Stomach (tissue), 9 donors: ENCODE measurements around the gene CXCL10. TPM values are rescaled to one million over a fixed set of nuclear protein-coding genes. Genes with fewer than 3 reads are reported as not detected.

Source experiments
- DNase-seq, 2 donors: peaks; one replicate each; pipeline versions ENCODE4 v3.0.0 to v3.0.0-alpha.2; 2013 to 2019
- H3K27ac ChIP-seq, 5 donors: fragments of 200-600 bp in 4 of 5; sonication (generic) in 4 of 5; one replicate each; pipeline ENCODE4 v1.5.1; 2013 to 2019; ENCODE audit warnings: mild to moderate bottlenecking in 1 of 5, moderate library complexity in 1 of 5
- H3K27me3 ChIP-seq, 3 donors: fragments of 200-600 bp; sonication (generic); one replicate each; pipeline ENCODE4 v1.5.1; 2017 to 2019; ENCODE audit warnings: mixed run types in 1 of 3
- H3K36me3 ChIP-seq, 4 donors: fragments of 200-600 bp; sonication (generic); 1 replicate in 3 of 4; 2 replicates in 1 of 4; pipeline ENCODE4 v1.5.1; 2016 to 2019
- H3K4me1 ChIP-seq, 4 donors: fragments of 200-600 bp; sonication (generic); one replicate each; pipeline ENCODE4 v1.5.1; 2016 to 2019
- H3K4me3 ChIP-seq, 4 donors: fragments of 200-600 bp; sonication (generic) in 3 of 4; one replicate each; pipeline ENCODE4 v1.5.1; 2016 to 2019; ENCODE audit warnings: mild to moderate bottlenecking in 1 of 4
- H3K9me3 ChIP-seq, 4 donors: fragments of 200-600 bp; sonication (generic); one replicate each; pipeline ENCODE4 v1.5.1; 2016 to 2019
- EP300 ChIP-seq: sonication (generic); formaldehyde crosslinking; IDR thresholded peaks from one replicate; pipeline ENCODE4 v1.6.1; 2017; ENCODE audit warnings: antibody characterized with exemption
- POLR2A ChIP-seq, 4 donors: fragments of 450-650 bp; IDR thresholded peaks; one replicate each; pipeline ENCODE4 v1.6.1; 2016; ENCODE audit warnings: antibody characterized with exemption in 4 of 4, control low read depth in 2 of 4, mild to moderate bottlenecking in 1 of 4, moderate library complexity in 1 of 4
- POLR2AphosphoS5 ChIP-seq, 3 donors: sonication (generic); formaldehyde crosslinking; IDR thresholded peaks; one replicate each; pipeline ENCODE4 v1.6.1; 2016; ENCODE audit warnings: antibody characterized with exemption in 3 of 3
- WGBS, 5 donors: extraction: QIAGEN DNeasy Blood & Tissue Kit in 3 of 5; methylation state at CpG; one replicate each; pipeline versions ENCODE4 v1.1.5 to v1.1.7; 2013 to 2018; 5-methylcytosine and 5-hydroxymethylcytosine counted together
- intact Hi-C: fragments of 100-400 bp; cut with DNase I; formaldehyde crosslinking; loops from one replicate; pipeline ENCODE4 v1.15.1; 2023; ENCODE audit warnings: low total_unique reads
- polyA plus RNA-seq, 3 donors: library from polyadenylated mRNA; stranded (reverse); fragments of 200-250 nt; gene quantifications; one replicate each; pipeline ENCODE4 v1.2.3, GENCODE V29; 2013
- total RNA-seq, 5 donors: library from RNA; depleted of rRNA; stranded (reverse); fragments of >200 nt; gene quantifications; one replicate each; pipeline versions ENCODE4 v1.1.0 to v1.2.3, GENCODE V29; 2014 to 2016
- TF ChIP-seq, protein P1 (sequence below), 7 experiments: fragments of 450-650 bp in 4 of 7; fragments of 200-600 bp in 3 of 7; sonication (generic) in 3 of 7; IDR thresholded peaks; one replicate each; pipeline ENCODE4 v1.5.1; 2016 to 2019; ENCODE audit warnings: antibody characterized with exemption in 7 of 7, control low read depth in 2 of 7, mild to moderate bottlenecking in 1 of 7
- donor health status: healthy with polysubstance abuse.
- donor health status: Bipolar disorder and iron deficiency.
- donor health status: healthy.

The CXCL10 gene
- total and polyA plus RNA-seq, 8 donors = 0.92 to 25.6 (median 2.7) TPM; not detected in 4

DNA sequence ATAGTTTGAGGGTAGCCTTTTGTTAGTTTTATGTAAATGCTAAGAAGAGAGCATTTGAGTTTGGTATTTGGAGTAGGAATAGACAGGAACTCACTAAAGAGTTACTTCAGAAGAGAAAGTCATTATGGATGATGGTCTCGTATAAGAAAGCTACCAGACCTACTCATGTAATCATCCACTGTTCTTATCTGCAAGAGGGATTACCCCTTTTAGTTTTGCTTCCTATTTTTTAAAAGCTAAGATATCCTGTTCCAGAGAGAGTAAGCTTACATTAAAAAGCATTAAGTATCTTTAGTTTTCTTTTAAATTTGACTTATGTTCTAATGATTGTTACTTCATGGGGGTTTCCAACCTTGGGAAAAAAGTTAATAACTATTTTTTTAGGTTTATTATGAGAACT lies 38.7 kb upstream of the CXCL10 start:
- DNase-seq = no peak
- no peak overlapping the region for H3K4me3 ChIP-seq
- no peaks in the 10 kb centered on the region for H3K9me3 ChIP-seq
- no peaks in the 10 kb centered on the region for H3K36me3 ChIP-seq
- TF ChIP-seq, protein P1, sequence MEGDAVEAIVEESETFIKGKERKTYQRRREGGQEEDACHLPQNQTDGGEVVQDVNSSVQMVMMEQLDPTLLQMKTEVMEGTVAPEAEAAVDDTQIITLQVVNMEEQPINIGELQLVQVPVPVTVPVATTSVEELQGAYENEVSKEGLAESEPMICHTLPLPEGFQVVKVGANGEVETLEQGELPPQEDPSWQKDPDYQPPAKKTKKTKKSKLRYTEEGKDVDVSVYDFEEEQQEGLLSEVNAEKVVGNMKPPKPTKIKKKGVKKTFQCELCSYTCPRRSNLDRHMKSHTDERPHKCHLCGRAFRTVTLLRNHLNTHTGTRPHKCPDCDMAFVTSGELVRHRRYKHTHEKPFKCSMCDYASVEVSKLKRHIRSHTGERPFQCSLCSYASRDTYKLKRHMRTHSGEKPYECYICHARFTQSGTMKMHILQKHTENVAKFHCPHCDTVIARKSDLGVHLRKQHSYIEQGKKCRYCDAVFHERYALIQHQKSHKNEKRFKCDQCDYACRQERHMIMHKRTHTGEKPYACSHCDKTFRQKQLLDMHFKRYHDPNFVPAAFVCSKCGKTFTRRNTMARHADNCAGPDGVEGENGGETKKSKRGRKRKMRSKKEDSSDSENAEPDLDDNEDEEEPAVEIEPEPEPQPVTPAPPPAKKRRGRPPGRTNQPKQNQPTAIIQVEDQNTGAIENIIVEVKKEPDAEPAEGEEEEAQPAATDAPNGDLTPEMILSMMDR (IDR thresholded peaks at IDR 0.05) = no peak
- TF ChIP-seq EP300 (no peak), POLR2A (IDR thresholded peaks at IDR 0.05) (no peak), POLR2AphosphoS5 (IDR thresholded peaks at IDR 0.05) (no peak)
- H3K27ac ChIP-seq = no peak overlapping the region
- intact Hi-C loops = no loop called here
- 42 to 66% (median 58%) methylated on average over 1 of the region's 1 CpG for WGBS, 5 donors
- H3K27me3 ChIP-seq = no peaks in the 10 kb centered on the region
- H3K4me1 ChIP-seq = peaks cover 0 to 16% (median 0%) of the 10 kb centered on the region in 4 donors

GRCh38 chr4:76061421-76061820 lies 38.1 kb upstream of the CXCL10 start:
- Histone ChIP-seq H3K36me3 (no peaks in the 10 kb centered on the region), H3K4me3 (no peak overlapping the region), H3K27ac (no peak overlapping the region), H3K9me3 (no peaks in the 10 kb centered on the region), H3K4me1 (peaks cover 0 to 16% (median 0%) of the 10 kb centered on the region in 4 donors), H3K27me3 (no peaks in the 10 kb centered on the region)
- no peak for TF ChIP-seq POLR2AphosphoS5 (IDR thresholded peaks at IDR 0.05)
- WGBS, 5 donors = 59 to 85% (median 69%) methylated on average over 1 of the region's 1 CpG
- intact Hi-C loops = no loop called here
- no peak for DNase-seq

DNA sequence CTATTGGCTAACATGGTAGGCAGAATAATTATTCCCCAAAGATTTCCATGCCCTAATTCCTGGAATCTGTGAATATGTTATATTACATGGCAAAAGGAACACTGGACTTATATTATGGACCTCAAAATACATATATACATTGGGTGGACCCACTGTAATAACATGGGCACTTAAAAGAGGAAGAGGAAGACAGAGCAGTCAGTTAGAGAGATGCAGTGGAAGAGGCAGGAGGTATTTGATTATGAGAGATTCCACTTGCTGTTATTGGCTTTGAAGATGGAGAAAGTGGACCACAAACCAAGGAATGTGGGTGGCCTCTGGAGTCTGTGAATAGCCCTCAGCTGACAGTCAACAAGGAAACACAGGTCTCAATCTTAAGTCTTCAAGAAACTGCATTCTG lies 37.2 kb upstream of the CXCL10 start:
- Histone ChIP-seq H3K27me3 (no peaks in the 10 kb centered on the region), H3K4me3 (no peak overlapping the region), H3K27ac (no peak overlapping the region), H3K36me3 (no peaks in the 10 kb centered on the region), H3K9me3 (no peaks in the 10 kb centered on the region), H3K4me1 (peaks cover 0 to 16% (median 0%) of the 10 kb centered on the region in 4 donors)
- intact Hi-C loops = no loop called here
- no peak for DNase-seq
- no peak for TF ChIP-seq POLR2AphosphoS5 (IDR thresholded peaks at IDR 0.05)
- no peak for TF ChIP-seq POLR2A (IDR thresholded peaks at IDR 0.05)
- TF ChIP-seq EP300 = no peak
- TF ChIP-seq, protein P1 (IDR thresholded peaks at IDR 0.05) = no peak

DNA sequence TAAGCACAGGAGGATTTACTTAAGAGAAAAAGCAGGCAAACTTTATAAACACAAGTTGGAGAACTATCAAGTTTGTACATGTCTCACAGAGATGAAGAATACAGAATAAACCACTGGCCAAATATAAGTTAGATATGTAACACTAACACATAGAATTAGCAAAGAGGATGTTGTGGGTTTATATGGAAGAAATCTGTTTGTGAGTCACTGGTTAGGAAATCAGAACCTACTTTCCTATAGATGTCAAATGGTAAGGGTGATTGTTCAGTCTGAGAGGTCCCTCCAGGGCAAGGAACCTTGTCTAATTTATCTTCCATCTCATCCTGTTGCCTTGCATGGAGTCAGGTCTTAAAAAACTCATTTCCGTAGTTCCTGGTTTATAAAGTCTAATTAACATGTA lies 36.5 kb upstream of the CXCL10 start:
- no peaks in the 10 kb centered on the region for H3K36me3 ChIP-seq
- no peaks in the 10 kb centered on the region for H3K9me3 ChIP-seq
- H3K4me1 ChIP-seq = peaks cover 0 to 16% (median 0%) of the 10 kb centered on the region in 4 donors
- H3K4me3 ChIP-seq = no peak overlapping the region
- H3K27ac ChIP-seq = no peak overlapping the region
- intact Hi-C loops = no loop called here
- TF ChIP-seq POLR2AphosphoS5 (IDR thresholded peaks at IDR 0.05) (no peak), POLR2A (IDR thresholded peaks at IDR 0.05) (no peak), EP300 (no peak)
- TF ChIP-seq, protein P1 (IDR thresholded peaks at IDR 0.05) = no peak
- H3K27me3 ChIP-seq = no peaks in the 10 kb centered on the region
- WGBS, 5 donors = 44 to 93% (median 87%) methylated on average over 1 of the region's 1 CpG
- DNase-seq = no peak

DNA sequence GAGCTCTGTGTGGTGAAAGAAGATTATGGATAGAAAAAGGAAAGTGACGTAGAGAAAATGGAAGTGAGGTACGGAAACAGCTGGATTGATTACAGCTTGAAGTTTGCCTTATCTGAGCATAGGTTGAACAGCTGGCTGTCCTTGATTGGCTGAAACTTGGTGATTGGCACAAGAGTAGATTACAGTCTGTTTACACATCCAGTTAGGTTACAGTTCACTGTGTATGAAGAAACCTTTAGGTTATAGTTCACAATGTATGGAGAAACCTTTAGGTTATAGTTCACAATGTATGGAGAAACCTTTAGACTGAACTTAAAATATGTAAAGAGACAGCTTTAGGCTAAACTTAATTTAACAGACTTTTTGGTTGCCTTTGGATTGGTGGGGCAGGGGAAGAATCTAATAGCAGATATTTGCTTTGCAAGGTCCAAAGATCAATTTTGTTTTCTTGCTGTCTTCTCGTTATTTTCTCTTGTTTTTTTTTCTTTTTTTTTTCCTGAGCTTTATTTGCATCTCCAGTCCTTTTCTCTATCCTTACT lies 35.7 kb upstream of the CXCL10 start:
- H3K4me1 ChIP-seq = peaks cover 0 to 16% (median 0%) of the 10 kb centered on the region in 4 donors
- H3K27ac ChIP-seq = no peak overlapping the region
- TF ChIP-seq EP300 = no peak
- no peak for TF ChIP-seq POLR2AphosphoS5 (IDR thresholded peaks at IDR 0.05)
- TF ChIP-seq, protein P1 (IDR thresholded peaks at IDR 0.05) = no peak
- no peak for TF ChIP-seq POLR2A (IDR thresholded peaks at IDR 0.05)
- no peak overlapping the region for H3K4me3 ChIP-seq
- H3K27me3 ChIP-seq = no peaks in the 10 kb centered on the region
- intact Hi-C loops = no loop called here
- H3K9me3 ChIP-seq = no peaks in the 10 kb centered on the region
- 25 to 43% (median 32%) methylated on average over 3 of the region's 3 CpGs for WGBS, 5 donors
- peak in 1 of 2 donors; percentile 64 for DNase-seq
- H3K36me3 ChIP-seq = no peaks in the 10 kb centered on the region
